NCI-H460 (cell line): ENCODE results near the gene NUTM2B. TPM values are rescaled to one million over a fixed set of nuclear protein-coding genes. Genes with fewer than 3 reads are reported as not detected.
"Not testable (repeated sequence)": the region's sequence is repeated elsewhere in the genome, so short reads cannot be mapped to it uniquely, and the experiment has no call there.

Experiments
- DNase-seq: peaks from one replicate; pipeline ENCODE4 v3.0.0-alpha.2; 2016; ENCODE audit warnings: low read depth; ENCODE audit errors: extremely low read depth
- total RNA-seq: library from RNA; depleted of rRNA; stranded (reverse); fragments of >200 nt; shearing (Covaris generic); gene quantifications from 2 replicates; pipeline ENCODE4 v1.2.3, GENCODE V29; 2014; rRNA removed

NUTM2B gene
- total RNA-seq, 1 experiment from 2014 or later, result 0.32 TPM

GRCh38 chr10:79744844-79745243 is 41.8 kb downstream of the NUTM2B start:
- not testable (repeated sequence) for DNase-seq

GRCh38 chr10:79748510-79748909 is 45.5 kb downstream of the NUTM2B start:
- DNase-seq, result not testable (repeated sequence)

- not testable (repeated sequence) for DNase-seq
Observed at GRCh38 chr10:79753601-79754000, 50.6 kb downstream of the NUTM2B start.

- DNase-seq, result not testable (repeated sequence)
Observed at GRCh38 chr10:79758297-79758993, 55.4 kb downstream of the NUTM2B start.

Other genes starting within 250 kb of the NUTM2B start
- gene EIF5AL1, start 190.7 kb upstream of the NUTM2B start, total RNA-seq, result 0.30 and 0.40 TPM in 2 replicates
- gene SFTPA2, start 142.8 kb upstream of the NUTM2B start, total RNA-seq, result not detected in 2 replicates
- gene SFTPA1, start 92.3 kb upstream of the NUTM2B start, total RNA-seq, result not detected in 2 replicates
- gene NUTM2E, start 123.5 kb downstream of the NUTM2B start, total RNA-seq, result not detected in 2 replicates
- not detected in 2 replicates for gene SFTPD, start 245.9 kb downstream of the NUTM2B start, total RNA-seq